LNCaP clone FGC (cell line): ENCODE results near the gene APH1A.

Experiments
- DNase-seq: peaks from one replicate; pipeline ENCODE4 v3.0.0-alpha.2; 2011; ENCODE audit warnings: low read depth
- H3K4me3 ChIP-seq: 2 replicates; pipeline ENCODE4 v1.5.1; 2011; ENCODE audit warnings: mild to moderate bottlenecking, low read depth, low read length, control low read depth
- CTCF ChIP-seq: IDR thresholded peaks from 2 replicates; pipeline ENCODE4 v1.5.1; 2012; ENCODE audit warnings: mild to moderate bottlenecking; ENCODE audit not compliant: control insufficient read depth, insufficient read depth; ENCODE audit errors: extremely low read depth

Gene APH1A

GRCh38 chr1:150281221-150281757 is 12.5 kb upstream of the APH1A start:
- DNase-seq = no peak
- peak; percentile 66 for TF ChIP-seq CTCF
- H3K4me3 ChIP-seq = peak overlapping the region; percentile 72

GRCh38 chr1:150280138-150280707 is 11.4 kb upstream of the APH1A start:
- H3K4me3 ChIP-seq = no peak overlapping the region
- TF ChIP-seq CTCF = no peak
- DNase-seq = no peak

GRCh38 chr1:150273311-150273710 is 4.5 kb upstream of the APH1A start:
- DNase-seq = no peak
- H3K4me3 ChIP-seq = no peak overlapping the region
- TF ChIP-seq CTCF = no peak

- no peak for DNase-seq
- no peak overlapping the region for H3K4me3 ChIP-seq
- no peak for TF ChIP-seq CTCF
Measured at GRCh38 chr1:150271291-150271959, 2.6 kb upstream of the APH1A start.

- no peak for DNase-seq
- H3K4me3 ChIP-seq = peak overlapping the region; percentile 98
- TF ChIP-seq CTCF = no peak
Measured at GRCh38 chr1:150269451-150269850, 635 bp upstream of the APH1A start.

- TF ChIP-seq CTCF = no peak
- no peak for DNase-seq
- H3K4me3 ChIP-seq = peak overlapping the region; percentile 98
Measured at GRCh38 chr1:150268340-150268704, 494 bp downstream of the APH1A start.
